ENCODE results near the gene SLC16A8. TPM values are rescaled to one million over a fixed set of nuclear protein-coding genes. Genes with fewer than 3 reads are reported as not detected.

SLC16A8 gene
- total and polyA plus RNA-seq, 9 of the 15 experiments (the other 6 are each of a cell fraction or from before 2014, with no cell fraction given), result not detected

GRCh38 chr22:38107692-38108515 is 23.9 kb upstream of the SLC16A8 start (continued):
- TF ChIP-seq ZNF644 (tag; IDR thresholded peaks at IDR 0.05; ENCODE audit: low read depth), result no peak
- TF ChIP-seq SETDB1 (IDR thresholded peaks at IDR 0.05; ENCODE audit: low read length), result no peak
- no peak for TF ChIP-seq RFX5 (IDR thresholded peaks at IDR 0.05; ENCODE audit: low read depth, low read length)
- TF ChIP-seq SPI1 (IDR thresholded peaks at IDR 0.05; ENCODE audit: borderline replicate concordance, low read depth, low read length), result no peak

DNA sequence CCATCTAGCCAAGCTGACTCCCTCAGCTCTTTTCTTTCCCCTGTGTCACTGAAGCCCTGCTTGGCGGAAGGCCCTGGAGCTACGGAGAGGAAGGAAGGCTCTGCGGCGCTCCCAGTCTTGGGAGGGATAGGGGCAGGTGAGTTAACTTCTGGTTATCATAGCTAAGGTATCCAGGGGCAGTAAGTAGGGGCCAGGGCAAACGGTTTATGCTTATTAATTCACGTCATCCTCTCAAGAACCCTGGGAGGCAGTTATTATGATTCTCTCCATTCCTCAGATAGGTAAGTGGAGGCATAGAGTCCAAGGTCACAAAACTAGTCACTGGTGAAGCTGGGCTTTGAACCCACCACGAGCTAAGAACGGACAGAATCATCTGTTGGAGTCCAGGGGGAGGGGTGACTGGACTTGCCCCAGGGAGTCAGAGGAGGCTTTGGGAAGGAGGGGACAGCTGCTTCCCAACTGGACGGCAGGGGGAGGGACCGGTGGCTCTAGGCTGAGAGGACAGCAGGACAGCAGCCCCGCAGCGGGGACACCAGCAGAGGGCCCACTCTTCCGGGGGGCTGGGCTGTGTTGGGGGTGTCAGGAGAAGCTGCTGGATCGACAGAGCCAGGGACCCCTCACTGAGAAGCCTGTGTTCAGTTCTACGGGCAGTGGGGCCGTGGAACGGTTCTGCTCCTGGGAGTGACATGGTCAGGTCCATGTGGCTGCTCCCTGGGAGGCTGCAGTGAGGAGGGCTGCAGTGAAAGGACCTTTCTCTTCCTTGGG is 23.0 kb upstream of the SLC16A8 start:
- H3K79me2 ChIP-seq (ENCODE audit: control insufficient read depth, insufficient read depth, low read length), result no peaks in the 10 kb centered on the region
- POLR2A ChIA-PET, result no interaction called here
- no peaks in the 10 kb centered on the region for H4K20me1 ChIP-seq (replicated peaks; ENCODE audit: control insufficient read depth, insufficient read depth, low read length)
- BruUV-seq (replicated peaks), result no TSS peak
- H3K9me3 ChIP-seq (replicated peaks; ENCODE audit: control insufficient read depth, insufficient read depth, low read depth, low read length), result no peaks in the 10 kb centered on the region
- FAIRE-seq (no peak), DNase-seq (ENCODE audit: extremely low read depth in 1 of 4, low spot score in 3 of 4) (no peak), ATAC-seq (peak; percentile 31; the same call in 2 of the 3 replicates)
- WGBS (ENCODE audit: insufficient coverage, low coverage, missing lambda C conversion rate), result 22% methylated on average over 14 of the region's 17 CpGs
- in situ Hi-C loops (cut with MboI), result loop anchor here (10.0 kb wide), 1 partner anchor 468 kb away; the partner anchor contains the start of gene DMC1
- H3K4me1 ChIP-seq (replicated peaks in 1 of 2; ENCODE audit: control insufficient read depth in 2 of 2, insufficient read depth in 2 of 2, low read length in 2 of 2), result peaks cover 0 to 23% of the 10 kb centered on the region in 2 experiments; a peak in 4 of 5 replicates
- H3K27ac ChIP-seq (ENCODE audit: extremely low read depth, low read depth, low read length), result no peak overlapping the region
- H2AFZ ChIP-seq (ENCODE audit: low read depth, low read length), result no peak overlapping the region
- H3K4me3 ChIP-seq, result no peak overlapping the region
- H3K27me3 ChIP-seq (ENCODE audit: control insufficient read depth in 2 of 2, insufficient read depth in 2 of 2, low read length in 2 of 2), result no peaks in the 10 kb centered on the region
- CTCF ChIA-PET (ENCODE audit: low intra/inter-chr PET ratio), result no interaction called here
- intact Hi-C loops (cut with micrococcal nuclease), result loop anchor here (10.0 kb wide), 1 partner anchor 468 kb away; the partner anchor contains the start of gene DMC1
- peak overlapping the region in 1 of 2 experiments; percentile 8; a peak in 1 of 4 replicates for H3K9ac ChIP-seq (ENCODE audit: insufficient read depth in 1 of 2, low read depth in 2 of 2, low read length in 2 of 2)
- no peaks in the 10 kb centered on the region for H3K9me1 ChIP-seq (ENCODE audit: control insufficient read depth, insufficient read depth, low read length)
- no peaks in the 10 kb centered on the region for H3K36me3 ChIP-seq (ENCODE audit: control insufficient read depth, insufficient read depth, low read length)
- no peak overlapping the region for H3K4me2 ChIP-seq (ENCODE audit: insufficient read depth, low read length)
- no peak for TF ChIP-seq NR2C1 (IDR thresholded peaks at IDR 0.05)
- TF ChIP-seq NR2C1 (tag; IDR thresholded peaks at IDR 0.05), result no peak
- TF ChIP-seq MAFG (tag; conservative IDR thresholded peaks at IDR 0.05), result no peak
- no peak for TF ChIP-seq RB1 (IDR thresholded peaks at IDR 0.05; ENCODE audit: low read depth)
- TF ChIP-seq, protein P1, sequence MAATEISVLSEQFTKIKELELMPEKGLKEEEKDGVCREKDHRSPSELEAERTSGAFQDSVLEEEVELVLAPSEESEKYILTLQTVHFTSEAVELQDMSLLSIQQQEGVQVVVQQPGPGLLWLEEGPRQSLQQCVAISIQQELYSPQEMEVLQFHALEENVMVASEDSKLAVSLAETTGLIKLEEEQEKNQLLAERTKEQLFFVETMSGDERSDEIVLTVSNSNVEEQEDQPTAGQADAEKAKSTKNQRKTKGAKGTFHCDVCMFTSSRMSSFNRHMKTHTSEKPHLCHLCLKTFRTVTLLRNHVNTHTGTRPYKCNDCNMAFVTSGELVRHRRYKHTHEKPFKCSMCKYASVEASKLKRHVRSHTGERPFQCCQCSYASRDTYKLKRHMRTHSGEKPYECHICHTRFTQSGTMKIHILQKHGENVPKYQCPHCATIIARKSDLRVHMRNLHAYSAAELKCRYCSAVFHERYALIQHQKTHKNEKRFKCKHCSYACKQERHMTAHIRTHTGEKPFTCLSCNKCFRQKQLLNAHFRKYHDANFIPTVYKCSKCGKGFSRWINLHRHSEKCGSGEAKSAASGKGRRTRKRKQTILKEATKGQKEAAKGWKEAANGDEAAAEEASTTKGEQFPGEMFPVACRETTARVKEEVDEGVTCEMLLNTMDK (IDR thresholded peaks at IDR 0.05; ENCODE audit: borderline replicate concordance, insufficient read depth, low read depth, low read length, poor library complexity, severe bottlenecking), result peak; percentile 19
- peak; percentile 60; the same call in 1 of the 2 replicates for TF ChIP-seq ESRRA (IDR thresholded peaks at IDR 0.05; ENCODE audit: borderline replicate concordance, low read depth)
- peak; percentile 76 for TF ChIP-seq BCOR (IDR thresholded peaks at IDR 0.05)
- TF ChIP-seq PML (IDR thresholded peaks at IDR 0.05; ENCODE audit: low read length), result no peak
- TF ChIP-seq ZNF75A (CRISPR knock-in tag; IDR thresholded peaks at IDR 0.05), result no peak
- no peak for TF ChIP-seq ILF3 (IDR thresholded peaks at IDR 0.05; ENCODE audit: borderline replicate concordance)
- TF ChIP-seq ZNF436 (CRISPR knock-in tag; IDR thresholded peaks at IDR 0.05), result no peak
- TF ChIP-seq RBM25 (IDR thresholded peaks at IDR 0.05; ENCODE audit: low read depth, low read length, severe bottlenecking), result peak; percentile 49
- 0 out of 2 replicates have a peak, but pooled peaks have one; percentile 22 for TF ChIP-seq HDAC2 (IDR thresholded peaks at IDR 0.05)
- TF ChIP-seq, protein P2, sequence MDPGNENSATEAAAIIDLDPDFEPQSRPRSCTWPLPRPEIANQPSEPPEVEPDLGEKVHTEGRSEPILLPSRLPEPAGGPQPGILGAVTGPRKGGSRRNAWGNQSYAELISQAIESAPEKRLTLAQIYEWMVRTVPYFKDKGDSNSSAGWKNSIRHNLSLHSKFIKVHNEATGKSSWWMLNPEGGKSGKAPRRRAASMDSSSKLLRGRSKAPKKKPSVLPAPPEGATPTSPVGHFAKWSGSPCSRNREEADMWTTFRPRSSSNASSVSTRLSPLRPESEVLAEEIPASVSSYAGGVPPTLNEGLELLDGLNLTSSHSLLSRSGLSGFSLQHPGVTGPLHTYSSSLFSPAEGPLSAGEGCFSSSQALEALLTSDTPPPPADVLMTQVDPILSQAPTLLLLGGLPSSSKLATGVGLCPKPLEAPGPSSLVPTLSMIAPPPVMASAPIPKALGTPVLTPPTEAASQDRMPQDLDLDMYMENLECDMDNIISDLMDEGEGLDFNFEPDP (CRISPR knock-in tag; IDR thresholded peaks at IDR 0.05), result no peak
